HG02970 (cell line): ENCODE results near the gene FARSB.
"Not testable (repeated sequence)": the region's sequence is repeated elsewhere in the genome, so short reads cannot be mapped to it uniquely, and the experiment has no call there.

Experiments used
- ATAC-seq: cut with Tn5 transposase; IDR thresholded peaks from one replicate; pipeline ENCODE4 v1.9.1; 2021; ENCODE audit warnings: mild to moderate bottlenecking, moderate library complexity, moderate number of reproducible peaks; ENCODE audit not compliant: unreplicated experiment, low FRiP score

FARSB gene

GRCh38 chr2:222609381-222609780 is 46.5 kb downstream of the FARSB start:
- ATAC-seq, result no peak

- no peak for ATAC-seq
These were observed 47.8 kb downstream of the FARSB start for GRCh38 chr2:222608081-222608480.

- ATAC-seq, result no peak
These were observed 49.6 kb downstream of the FARSB start for GRCh38 chr2:222606306-222606705.

- ATAC-seq, result no peak
These were observed 51.0 kb downstream of the FARSB start for GRCh38 chr2:222604749-222605515.

GRCh38 chr2:222603501-222603900 is 52.4 kb downstream of the FARSB start:
- ATAC-seq, result no peak

GRCh38 chr2:222598611-222599010 is 57.3 kb downstream of the FARSB start:
- no peak for ATAC-seq

GRCh38 chr2:222595581-222595980 is 60.3 kb downstream of the FARSB start:
- no peak for ATAC-seq

- ATAC-seq, result no peak
These were observed 61.2 kb downstream of the FARSB start for GRCh38 chr2:222594679-222595078.

GRCh38 chr2:222592176-222592575 is 63.7 kb downstream of the FARSB start:
- no peak for ATAC-seq

GRCh38 chr2:222591661-222592060 is 64.2 kb downstream of the FARSB start:
- ATAC-seq, result no peak

- not testable (repeated sequence) for ATAC-seq
These were observed 71.3 kb downstream of the FARSB start for GRCh38 chr2:222584589-222584988.

GRCh38 chr2:222582928-222583327 is 73.0 kb downstream of the FARSB start:
- ATAC-seq, result no peak

- no peak for ATAC-seq
These were observed 78.6 kb downstream of the FARSB start for GRCh38 chr2:222577341-222577740.

GRCh38 chr2:222576171-222577081 is 79.5 kb downstream of the FARSB start:
- ATAC-seq, result no peak

GRCh38 chr2:222575618-222576017 is 80.3 kb downstream of the FARSB start:
- ATAC-seq, result no peak

- no peak for ATAC-seq
These were observed 83.1 kb downstream of the FARSB start for GRCh38 chr2:222572751-222573174.

- no peak for ATAC-seq
These were observed 83.6 kb downstream of the FARSB start for GRCh38 chr2:222572264-222572721.

- ATAC-seq, result no peak
These were observed 86.1 kb downstream of the FARSB start for GRCh38 chr2:222569826-222570225.

GRCh38 chr2:222568865-222569264 is 87.0 kb downstream of the FARSB start:
- ATAC-seq, result no peak

GRCh38 chr2:222566229-222566628 is 89.7 kb downstream of the FARSB start:
- ATAC-seq, result no peak

- no peak for ATAC-seq
These were observed 92.0 kb downstream of the FARSB start for GRCh38 chr2:222563936-222564335.
